HG03280 (cell line): ENCODE measurements around the gene SDK2.

ENCODE experiments used
- ATAC-seq: cut with Tn5 transposase; IDR thresholded peaks from one replicate; pipeline ENCODE4 v1.9.1; 2021; ENCODE audit warnings: mild to moderate bottlenecking, moderate library complexity; ENCODE audit not compliant: unreplicated experiment

Gene SDK2

DNA sequence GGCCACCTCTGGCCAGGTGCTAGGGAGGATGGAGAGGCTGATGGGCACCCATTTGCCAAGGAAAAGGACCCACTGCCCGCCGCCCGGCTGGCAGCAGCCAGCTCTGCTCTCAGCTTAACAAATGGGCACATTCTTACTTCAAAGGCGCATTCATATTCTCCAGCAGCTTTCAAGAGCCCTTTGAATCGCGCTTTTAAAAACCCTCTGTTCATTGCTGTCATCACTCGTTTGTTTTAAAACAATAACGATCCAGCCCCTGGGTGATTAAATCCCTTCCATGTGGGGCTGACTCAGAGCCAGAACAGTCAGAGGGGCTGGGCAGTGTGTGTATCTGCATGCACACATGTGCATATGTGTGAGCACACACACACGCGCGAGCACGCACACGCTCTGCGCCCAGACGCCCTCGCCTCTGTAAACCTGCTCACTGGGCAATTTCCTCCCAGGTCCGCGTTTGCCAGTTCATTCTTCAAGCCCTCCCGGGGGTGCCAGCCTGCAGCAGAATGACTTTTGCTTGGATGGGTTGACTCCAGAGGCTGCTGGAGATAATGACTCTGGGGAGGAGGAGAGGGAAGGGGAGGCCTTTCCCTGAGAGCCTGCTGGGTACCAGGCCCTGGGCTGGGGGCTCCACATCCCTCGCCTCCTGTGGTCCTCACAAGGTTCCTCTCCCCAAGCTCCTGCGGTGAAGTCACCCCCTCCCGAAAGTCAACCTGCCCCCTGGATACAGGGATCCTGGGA, 133.1 kb downstream of the SDK2 start:
- ATAC-seq = no peak

DNA sequence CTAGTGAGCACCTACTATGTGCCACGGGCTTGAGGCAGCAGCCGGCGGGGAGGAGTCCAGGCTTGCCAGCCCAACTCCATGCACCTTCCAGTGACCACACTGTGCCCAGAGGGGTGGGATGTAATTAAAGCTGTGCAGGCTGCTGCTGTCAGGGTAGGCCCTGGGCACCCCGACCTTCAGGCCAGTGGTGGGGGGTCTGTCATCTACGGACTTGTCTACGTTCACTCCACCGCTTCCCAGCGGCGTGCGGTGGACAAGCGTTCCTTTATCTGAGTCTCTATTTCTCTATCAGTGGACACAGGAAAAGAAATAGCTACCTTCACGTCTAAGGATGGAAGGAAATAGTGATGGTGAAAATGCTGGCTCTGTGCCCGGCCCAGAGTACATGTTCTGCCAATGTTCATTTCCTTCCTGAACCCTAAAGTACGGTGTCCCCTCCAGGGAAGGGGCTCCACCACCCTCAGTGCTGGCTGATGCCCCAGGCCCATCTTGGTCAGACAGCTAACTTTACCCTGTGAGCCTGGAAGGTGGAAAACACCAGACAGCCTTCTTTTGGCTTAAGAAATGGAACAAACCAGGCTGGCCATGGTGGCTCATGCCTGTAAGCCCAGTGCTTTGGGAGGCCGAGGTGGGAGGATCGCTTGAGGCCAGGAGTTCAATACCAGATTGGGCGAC, 135.2 kb downstream of the SDK2 start:
- no peak for ATAC-seq

DNA sequence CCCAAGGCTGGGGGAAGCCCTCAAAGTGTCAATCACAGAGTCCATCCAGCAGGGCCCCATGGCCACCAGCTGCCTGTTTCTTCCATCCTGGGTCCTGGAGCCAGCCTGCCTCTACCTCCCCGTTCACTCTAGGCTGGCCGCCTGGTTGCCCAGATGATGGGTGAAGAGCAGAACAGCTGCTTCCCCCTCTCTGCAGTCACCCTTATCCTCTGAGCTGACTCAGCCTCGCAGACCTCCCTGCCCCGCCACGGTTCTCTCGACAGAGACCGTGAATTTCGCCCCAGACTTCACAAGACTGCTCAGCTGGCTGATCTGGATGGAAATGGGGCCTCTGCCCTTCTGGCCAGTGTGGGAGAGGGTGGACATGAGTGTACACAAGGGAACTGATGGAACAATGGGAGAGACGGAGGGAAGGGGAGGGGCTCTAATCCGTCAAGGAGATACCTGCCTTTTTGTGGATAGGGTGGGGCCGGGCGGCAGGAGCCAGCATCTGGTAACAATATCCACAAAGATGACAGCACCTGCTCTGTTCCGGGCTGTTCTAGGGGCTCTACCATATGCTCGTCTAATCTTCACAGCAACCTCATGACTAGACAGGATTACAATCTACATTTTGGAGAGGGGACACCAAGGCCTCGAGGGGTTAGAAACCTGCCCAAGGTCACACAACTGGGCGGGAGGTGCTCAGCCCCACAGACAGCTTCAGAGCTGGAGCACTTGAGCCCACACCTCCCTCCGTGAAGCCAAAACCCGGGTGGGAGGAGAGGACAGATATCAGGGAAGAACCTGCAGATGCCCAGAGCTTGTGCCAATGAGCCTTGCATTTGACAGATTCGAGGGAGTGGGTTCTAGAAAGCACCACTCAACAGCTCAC, 136.0 kb downstream of the SDK2 start:
- no peak for ATAC-seq

DNA sequence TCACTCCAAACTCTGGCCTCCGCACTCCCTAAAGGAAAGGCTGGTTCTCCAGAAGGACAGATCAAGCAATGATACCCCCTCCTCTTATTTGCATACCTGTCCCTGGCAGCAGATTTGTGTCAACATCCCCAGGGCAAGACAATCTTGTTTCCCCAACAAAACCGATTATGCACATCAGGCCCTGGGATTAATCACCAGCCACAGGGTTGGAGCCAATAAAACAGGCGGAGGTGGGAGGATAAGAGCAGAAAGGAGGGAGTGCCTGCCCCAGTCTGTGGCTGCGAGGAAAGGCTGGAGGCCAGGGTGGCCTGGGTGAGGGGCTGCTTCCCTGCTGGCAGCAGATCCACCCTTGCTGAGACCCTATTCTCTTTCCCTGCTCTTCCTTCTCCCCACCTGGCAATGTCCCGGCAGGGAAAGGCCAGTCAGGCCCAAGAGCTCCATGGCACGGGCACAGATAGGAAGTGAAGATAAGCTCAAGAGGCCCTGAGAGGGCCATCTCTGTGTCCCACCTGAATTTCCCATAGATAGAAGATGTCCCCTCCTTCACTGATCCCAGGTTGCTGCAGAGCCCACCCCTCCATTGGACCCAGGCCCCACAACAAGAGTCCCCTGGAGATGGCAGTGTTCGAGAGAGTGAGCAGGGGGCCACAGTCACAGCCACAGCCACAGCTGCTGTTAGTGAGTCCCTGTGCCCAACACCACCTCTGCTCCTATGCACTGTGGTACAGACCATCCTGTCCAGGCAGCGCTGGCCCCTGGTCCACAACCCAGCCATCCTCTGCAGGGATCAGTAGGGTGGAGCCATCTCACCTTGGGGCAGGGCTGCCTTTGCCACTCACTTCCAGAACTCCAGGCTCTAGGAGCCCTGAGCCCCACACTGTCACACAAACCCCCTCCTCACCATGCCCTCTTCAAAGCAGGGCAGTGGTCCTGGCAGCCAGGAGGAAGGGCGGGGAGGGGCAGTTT, 137.5 kb downstream of the SDK2 start:
- ATAC-seq = no peak

DNA sequence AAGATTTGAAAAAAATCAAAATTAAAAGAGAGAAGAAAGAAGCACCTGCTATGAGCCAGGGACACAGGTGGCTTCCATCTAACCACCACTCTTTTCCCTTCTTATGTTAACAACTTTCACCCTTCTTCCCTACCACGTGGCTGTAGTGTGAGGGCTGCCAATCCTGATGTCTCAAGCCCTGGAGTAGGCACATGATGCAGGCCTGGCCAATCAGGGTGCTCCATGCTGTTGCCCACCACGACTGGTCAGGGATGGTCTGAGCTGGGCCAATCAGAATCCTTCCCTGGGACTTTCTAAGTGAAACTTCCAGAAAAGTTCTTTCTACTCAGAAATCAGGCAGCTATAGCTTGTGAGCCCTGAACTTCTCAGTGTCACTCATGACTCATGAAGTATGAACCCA, 140.7 kb downstream of the SDK2 start:
- no peak for ATAC-seq

DNA sequence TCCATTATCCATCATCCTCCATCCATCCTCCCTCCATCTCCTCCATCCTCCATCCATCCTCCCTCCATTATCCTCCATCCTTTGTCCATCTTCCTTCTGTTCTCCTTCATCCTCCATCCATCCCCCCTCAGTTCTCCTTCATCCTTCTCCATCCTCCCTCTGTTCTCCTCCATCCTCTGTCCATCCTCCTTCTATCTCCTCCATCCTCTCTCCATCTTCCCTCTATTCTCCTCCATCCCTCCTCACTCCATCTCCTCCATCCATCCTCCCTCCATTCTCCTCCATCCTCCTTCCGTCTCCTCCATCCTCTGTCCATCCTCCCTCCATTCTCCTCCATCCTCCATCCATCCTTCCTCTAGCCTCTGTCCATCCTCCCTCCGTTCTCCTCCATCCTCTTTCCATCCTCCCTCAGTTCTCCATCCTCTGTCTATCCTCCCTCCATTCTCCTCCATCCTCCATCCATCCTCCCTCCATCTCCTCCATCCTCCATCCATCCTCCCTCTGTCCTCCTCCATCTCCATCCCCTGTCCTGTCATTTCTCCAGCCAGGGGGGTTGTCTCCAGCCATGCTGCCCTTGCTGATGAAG, 143.7 kb downstream of the SDK2 start:
- no peak for ATAC-seq

DNA sequence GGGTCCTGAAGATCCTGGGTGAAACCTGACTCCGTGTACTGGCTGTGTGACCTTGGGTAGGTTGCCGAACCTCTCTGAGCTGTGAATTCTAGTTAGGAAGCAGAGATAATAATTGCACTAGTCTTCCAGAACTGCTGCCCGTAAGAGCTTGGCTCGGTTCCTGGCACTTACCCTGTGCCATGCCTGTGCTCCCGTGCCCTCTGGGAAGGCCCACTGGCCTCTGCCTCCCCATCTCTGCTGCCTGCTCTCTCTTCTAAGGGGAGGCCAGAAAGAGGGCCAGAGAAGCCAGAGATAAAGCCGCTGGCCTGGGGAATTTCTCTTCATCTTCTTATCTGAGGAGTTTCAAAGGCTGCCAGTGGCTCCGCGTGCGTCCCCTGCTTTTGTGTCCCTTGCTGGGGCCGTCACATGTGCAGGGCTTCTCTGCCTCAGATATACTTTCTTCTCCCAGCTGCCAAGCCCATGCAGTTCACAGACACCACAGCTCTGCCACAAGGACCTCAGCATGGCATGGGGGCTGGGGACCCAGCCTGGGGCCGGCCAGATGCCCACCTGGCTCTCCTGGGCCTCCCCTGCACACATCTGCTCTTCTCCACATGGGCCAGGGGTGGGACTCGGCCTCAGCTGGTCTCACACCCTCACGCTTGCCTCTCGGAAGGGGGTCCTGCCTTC, 145.2 kb downstream of the SDK2 start:
- no peak for ATAC-seq

GRCh38 chr17:73498176-73498575, 146.1 kb downstream of the SDK2 start:
- ATAC-seq = no peak

- no peak for ATAC-seq
Observed at GRCh38 chr17:73497721-73498120, 146.5 kb downstream of the SDK2 start.

- no peak for ATAC-seq
Observed at GRCh38 chr17:73496232-73496631, 148.0 kb downstream of the SDK2 start.

GRCh38 chr17:73495641-73496040, 148.6 kb downstream of the SDK2 start:
- no peak for ATAC-seq

GRCh38 chr17:73494950-73495349, 149.3 kb downstream of the SDK2 start:
- no peak for ATAC-seq

DNA sequence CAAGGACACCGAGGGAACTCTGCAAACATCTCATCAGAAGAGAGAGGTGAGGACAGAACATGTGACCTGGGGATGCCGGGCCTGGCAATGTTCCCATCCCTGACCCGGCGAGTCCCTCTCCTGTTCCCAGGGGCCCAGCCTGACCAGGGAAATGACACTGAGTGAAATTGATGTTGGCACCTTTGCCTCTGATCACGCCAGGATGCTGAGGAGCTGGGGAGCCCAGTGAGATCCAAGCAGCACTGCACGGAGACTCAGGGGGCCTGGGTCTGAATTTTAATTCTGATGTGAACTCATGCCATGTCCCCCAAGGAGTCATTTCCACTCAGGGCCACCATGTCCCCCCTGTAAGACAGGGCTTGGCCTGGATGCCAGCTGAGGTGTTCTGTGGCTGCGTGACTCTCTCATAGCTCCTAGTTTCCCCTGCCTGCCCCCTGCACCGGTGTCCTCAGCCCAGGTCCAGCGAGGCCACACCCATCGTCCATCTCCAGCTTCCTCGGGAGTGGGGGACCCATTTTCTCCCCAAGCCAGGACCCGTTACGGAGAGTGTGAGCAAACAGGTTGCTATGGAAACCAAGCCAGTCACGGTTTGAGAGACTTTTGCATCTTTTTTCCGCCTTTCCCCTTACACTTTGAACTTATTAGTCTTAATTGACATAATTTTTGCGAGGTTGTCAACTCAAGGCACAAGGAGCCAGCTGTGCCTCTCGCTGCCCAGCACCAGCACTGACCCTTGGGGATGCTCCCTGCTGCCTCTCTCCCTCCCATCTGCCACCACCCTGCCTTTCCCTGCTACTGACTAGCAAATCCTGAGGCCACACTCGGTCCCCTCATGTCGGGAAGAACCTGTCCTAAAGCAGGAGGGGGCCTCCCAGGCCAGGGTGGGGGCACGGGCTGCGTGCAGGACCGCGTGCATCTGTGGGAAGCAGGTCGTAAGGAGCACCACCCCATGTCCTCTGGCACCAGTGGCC, 150.0 kb downstream of the SDK2 start:
- ATAC-seq = no peak

GRCh38 chr17:73492821-73493814, 151.1 kb downstream of the SDK2 start:
- ATAC-seq = no peak

DNA sequence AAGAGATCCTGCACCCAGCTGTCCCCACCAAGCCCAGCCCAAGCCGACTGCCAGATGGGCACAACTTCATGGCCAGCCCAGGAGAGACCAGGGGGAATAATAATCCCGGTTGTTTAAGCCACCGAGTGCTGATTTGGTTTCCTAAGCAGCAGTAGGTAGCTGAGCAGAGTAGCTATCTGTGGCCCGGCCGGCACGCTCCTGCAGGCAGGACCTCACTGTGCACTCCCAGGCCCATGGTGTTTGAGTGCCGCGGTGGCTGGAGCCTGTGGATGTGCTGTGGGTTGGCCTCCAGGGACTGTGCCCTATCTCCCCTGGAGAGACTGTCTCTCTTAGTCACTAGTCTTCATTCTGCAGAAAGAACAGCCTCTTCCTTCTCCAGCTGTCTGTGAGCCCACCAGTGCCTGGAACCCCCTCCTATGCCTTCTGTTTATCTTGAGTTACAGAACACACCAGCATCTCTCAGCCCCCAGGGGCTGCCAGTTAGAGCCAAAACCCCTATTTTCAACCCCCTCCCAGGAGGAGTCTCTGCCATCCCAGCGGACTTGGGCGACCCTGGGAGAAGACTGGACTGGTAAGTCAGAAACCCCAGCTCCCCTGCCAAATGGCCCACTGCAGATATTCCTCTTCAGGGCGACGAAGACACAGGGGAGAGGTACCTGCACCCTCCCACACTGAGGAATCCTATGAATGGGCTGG, 152.0 kb downstream of the SDK2 start:
- ATAC-seq = no peak

DNA sequence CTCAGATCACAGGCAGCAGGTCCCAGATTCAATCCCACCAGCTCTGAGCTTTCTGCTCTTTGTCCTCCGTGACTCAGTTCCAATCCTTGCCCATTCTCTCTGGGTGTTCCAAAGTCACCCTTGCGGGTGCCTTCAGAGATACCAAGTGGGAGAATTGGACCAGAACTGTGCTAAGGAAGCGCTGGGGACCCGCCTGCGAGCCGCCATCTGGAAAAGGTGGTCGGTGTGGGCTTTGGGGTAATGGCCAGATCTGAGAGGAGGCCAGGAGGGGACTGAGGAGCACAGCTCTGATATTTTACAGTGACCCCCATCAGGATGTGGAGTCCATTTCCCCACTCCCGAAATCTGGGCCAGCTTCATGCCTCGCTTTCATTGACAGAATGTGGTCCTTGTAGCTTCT, 152.6 kb downstream of the SDK2 start:
- ATAC-seq = no peak

- ATAC-seq = no peak
Observed at GRCh38 chr17:73490851-73491250, 153.4 kb downstream of the SDK2 start.
